WTC11 (cell line): ENCODE data around the gene ICA1L.

Experiments used
- CREB1 ChIP-seq: sonication (generic); formaldehyde crosslinking; IDR thresholded peaks from 2 replicates; pipeline ENCODE4 v1.8.0; 2023; ENCODE audit warnings: mild to moderate bottlenecking, missing genetic modification reagents
- CREM ChIP-seq: sonication (generic); formaldehyde crosslinking; IDR thresholded peaks from 2 replicates; pipeline ENCODE4 v1.8.1; 2022; ENCODE audit warnings: mild to moderate bottlenecking, missing genetic modification reagents, moderate library complexity
- FOXP1 ChIP-seq: sonication (generic); formaldehyde crosslinking; IDR thresholded peaks from 2 replicates; pipeline ENCODE4 v1.8.0; 2022; ENCODE audit warnings: missing genetic modification reagents, mild to moderate bottlenecking, moderate library complexity, borderline replicate concordance
- JUN ChIP-seq: sonication (generic); formaldehyde crosslinking; IDR thresholded peaks from 2 replicates; pipeline ENCODE4 v1.8.0; 2023; ENCODE audit warnings: mild to moderate bottlenecking, missing genetic modification reagents
- ZNF121 ChIP-seq: sonication (generic); formaldehyde crosslinking; IDR thresholded peaks from 2 replicates; pipeline ENCODE4 v1.8.0; 2023; ENCODE audit warnings: missing genetic modification reagents
- ZNF317 ChIP-seq: sonication (generic); formaldehyde crosslinking; IDR thresholded peaks from 2 replicates; pipeline ENCODE4 v1.8.1; 2023; ENCODE audit warnings: low read depth, mild to moderate bottlenecking, moderate library complexity, missing genetic modification reagents, borderline replicate concordance
- ZNF396 ChIP-seq: fragments of 250-450 bp; sonication (Bioruptor Pico); IDR thresholded peaks from 2 replicates; pipeline ENCODE4 v1.8.0; 2021; ENCODE audit warnings: mild to moderate bottlenecking, moderate library complexity, borderline replicate concordance
- TF ChIP-seq, protein P1 (sequence below): sonication (generic); formaldehyde crosslinking; IDR thresholded peaks from 2 replicates; pipeline ENCODE4 v1.8.1; 2022; ENCODE audit warnings: mild to moderate bottlenecking, missing genetic modification reagents, moderate library complexity, borderline replicate concordance
- TF ChIP-seq, protein P2 (sequence below): fragments of 200-600 bp; IDR thresholded peaks from 2 replicates; pipeline ENCODE4 v1.8.0; 2022; ENCODE audit warnings: antibody characterized with exemption
- TF ChIP-seq, protein P3 (sequence below): fragments of 250-450 bp; sonication (Bioruptor Pico); IDR thresholded peaks from 2 replicates; pipeline ENCODE4 v2.1.2; 2022; ENCODE audit warnings: mild to moderate bottlenecking, moderate library complexity

DNA sequence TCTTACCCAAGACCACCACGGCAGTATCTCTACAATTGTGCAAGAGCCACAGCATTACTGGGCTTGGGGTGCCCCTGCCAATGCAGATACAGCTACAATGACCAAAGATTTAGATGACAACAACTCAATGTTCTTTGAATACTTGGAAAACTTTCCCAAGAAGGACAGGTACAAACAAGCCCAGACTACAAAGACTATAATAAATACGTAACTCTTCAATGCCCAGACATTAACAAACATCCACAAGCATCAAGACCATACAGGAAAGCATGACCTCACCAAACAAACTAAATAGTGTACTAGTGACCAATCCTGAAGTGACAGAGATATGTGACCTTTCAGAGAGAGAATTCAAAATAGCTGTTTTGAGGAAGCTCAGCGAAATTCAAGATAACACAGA is 62.8 kb downstream of the ICA1L start:
- TF ChIP-seq, protein P1, sequence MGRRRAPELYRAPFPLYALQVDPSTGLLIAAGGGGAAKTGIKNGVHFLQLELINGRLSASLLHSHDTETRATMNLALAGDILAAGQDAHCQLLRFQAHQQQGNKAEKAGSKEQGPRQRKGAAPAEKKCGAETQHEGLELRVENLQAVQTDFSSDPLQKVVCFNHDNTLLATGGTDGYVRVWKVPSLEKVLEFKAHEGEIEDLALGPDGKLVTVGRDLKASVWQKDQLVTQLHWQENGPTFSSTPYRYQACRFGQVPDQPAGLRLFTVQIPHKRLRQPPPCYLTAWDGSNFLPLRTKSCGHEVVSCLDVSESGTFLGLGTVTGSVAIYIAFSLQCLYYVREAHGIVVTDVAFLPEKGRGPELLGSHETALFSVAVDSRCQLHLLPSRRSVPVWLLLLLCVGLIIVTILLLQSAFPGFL (CRISPR knock-in tag): no peak
- TF ChIP-seq JUN (CRISPR knock-in tag): no peak
- TF ChIP-seq CREB1 (CRISPR knock-in tag): no peak
- TF ChIP-seq CREM: no peak
- TF ChIP-seq, protein P2, sequence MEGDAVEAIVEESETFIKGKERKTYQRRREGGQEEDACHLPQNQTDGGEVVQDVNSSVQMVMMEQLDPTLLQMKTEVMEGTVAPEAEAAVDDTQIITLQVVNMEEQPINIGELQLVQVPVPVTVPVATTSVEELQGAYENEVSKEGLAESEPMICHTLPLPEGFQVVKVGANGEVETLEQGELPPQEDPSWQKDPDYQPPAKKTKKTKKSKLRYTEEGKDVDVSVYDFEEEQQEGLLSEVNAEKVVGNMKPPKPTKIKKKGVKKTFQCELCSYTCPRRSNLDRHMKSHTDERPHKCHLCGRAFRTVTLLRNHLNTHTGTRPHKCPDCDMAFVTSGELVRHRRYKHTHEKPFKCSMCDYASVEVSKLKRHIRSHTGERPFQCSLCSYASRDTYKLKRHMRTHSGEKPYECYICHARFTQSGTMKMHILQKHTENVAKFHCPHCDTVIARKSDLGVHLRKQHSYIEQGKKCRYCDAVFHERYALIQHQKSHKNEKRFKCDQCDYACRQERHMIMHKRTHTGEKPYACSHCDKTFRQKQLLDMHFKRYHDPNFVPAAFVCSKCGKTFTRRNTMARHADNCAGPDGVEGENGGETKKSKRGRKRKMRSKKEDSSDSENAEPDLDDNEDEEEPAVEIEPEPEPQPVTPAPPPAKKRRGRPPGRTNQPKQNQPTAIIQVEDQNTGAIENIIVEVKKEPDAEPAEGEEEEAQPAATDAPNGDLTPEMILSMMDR: no peak
- TF ChIP-seq, protein P3, sequence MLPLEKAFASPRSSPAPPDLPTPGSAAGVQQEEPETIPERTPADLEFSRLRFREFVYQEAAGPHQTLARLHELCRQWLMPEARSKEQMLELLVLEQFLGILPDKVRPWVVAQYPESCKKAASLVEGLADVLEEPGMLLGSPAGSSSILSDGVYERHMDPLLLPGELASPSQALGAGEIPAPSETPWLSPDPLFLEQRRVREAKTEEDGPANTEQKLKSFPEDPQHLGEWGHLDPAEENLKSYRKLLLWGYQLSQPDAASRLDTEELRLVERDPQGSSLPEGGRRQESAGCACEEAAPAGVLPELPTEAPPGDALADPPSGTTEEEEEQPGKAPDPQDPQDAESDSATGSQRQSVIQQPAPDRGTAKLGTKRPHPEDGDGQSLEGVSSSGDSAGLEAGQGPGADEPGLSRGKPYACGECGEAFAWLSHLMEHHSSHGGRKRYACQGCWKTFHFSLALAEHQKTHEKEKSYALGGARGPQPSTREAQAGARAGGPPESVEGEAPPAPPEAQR (CRISPR knock-in tag): no peak
- TF ChIP-seq FOXP1 (CRISPR knock-in tag): no peak
- no peak for TF ChIP-seq ZNF317 (CRISPR knock-in tag)
- no peak for TF ChIP-seq ZNF396 (CRISPR knock-in tag)
- no peak for TF ChIP-seq ZNF121
